ENCODE measurements around the gene PCDHA8.

DNA sequence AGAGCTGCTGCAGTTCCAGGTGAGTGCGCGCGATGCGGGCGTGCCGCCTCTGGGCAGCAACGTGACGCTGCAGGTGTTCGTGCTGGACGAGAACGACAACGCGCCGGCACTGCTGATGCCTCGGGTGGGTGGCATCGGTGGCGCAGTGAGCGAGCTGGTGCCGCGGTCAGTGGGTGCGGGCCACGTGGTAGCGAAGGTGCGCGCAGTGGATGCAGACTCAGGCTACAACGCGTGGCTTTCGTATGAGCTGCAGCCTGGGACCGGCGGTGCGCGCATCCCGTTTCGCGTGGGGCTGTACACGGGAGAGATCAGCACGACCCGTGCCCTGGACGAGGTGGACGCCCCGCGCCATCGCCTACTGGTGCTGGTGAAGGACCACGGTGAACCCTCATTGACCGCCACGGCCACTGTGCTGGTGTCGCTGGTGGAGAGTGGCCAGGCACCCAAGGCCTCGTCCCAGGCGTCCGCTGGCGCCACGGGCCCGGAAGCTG lies 38.2 kb upstream of the PCDHA8 start:
- TF ChIP-seq, protein P1, sequence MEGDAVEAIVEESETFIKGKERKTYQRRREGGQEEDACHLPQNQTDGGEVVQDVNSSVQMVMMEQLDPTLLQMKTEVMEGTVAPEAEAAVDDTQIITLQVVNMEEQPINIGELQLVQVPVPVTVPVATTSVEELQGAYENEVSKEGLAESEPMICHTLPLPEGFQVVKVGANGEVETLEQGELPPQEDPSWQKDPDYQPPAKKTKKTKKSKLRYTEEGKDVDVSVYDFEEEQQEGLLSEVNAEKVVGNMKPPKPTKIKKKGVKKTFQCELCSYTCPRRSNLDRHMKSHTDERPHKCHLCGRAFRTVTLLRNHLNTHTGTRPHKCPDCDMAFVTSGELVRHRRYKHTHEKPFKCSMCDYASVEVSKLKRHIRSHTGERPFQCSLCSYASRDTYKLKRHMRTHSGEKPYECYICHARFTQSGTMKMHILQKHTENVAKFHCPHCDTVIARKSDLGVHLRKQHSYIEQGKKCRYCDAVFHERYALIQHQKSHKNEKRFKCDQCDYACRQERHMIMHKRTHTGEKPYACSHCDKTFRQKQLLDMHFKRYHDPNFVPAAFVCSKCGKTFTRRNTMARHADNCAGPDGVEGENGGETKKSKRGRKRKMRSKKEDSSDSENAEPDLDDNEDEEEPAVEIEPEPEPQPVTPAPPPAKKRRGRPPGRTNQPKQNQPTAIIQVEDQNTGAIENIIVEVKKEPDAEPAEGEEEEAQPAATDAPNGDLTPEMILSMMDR (IDR thresholded peaks at IDR 0.05 in 8 of 11, conservative IDR thresholded peaks at IDR 0.05 in 3 of 11), result no peak
- no peak for TF ChIP-seq POLR2A (IDR thresholded peaks at IDR 0.05)

Data from spleen (tissue), 7 donors.